Hindlimb muscle (tissue), 1 donor: Measurements from ENCODE around the gene GADD45G. TPM values are rescaled to one million over a fixed set of nuclear protein-coding genes. Genes with fewer than 3 reads are reported as not detected.

Experiments used
- DNase-seq: peaks from one replicate; pipeline ENCODE4 v3.0.0-alpha.2; 2013
- polyA plus RNA-seq: library from polyadenylated mRNA; unstranded; fragments of 120-200 nt; gene quantifications from one replicate; pipeline ENCODE4 v1.2.1, GENCODE V29; 2013; ENCODE audit not compliant: insufficient read length

GADD45G gene
- polyA plus RNA-seq, 1 donor, result 14.3 TPM

GRCh38 chr9:89592963-89593726 is 11.7 kb upstream of the GADD45G start:
- no peak for DNase-seq

- DNase-seq, result no peak
Measured at GRCh38 chr9:89593727-89594427, 10.9 kb upstream of the GADD45G start.

- no peak for DNase-seq
Measured at GRCh38 chr9:89594811-89595550, 9.8 kb upstream of the GADD45G start.

GRCh38 chr9:89595646-89596045 is 9.2 kb upstream of the GADD45G start:
- DNase-seq, result no peak

- DNase-seq, result no peak
Measured at GRCh38 chr9:89596937-89597555, 7.8 kb upstream of the GADD45G start.

- DNase-seq, result peak; percentile 77
Measured at GRCh38 chr9:89597711-89598362, 7.0 kb upstream of the GADD45G start.

- DNase-seq, result no peak
Measured at GRCh38 chr9:89598363-89598713, 6.5 kb upstream of the GADD45G start.

- DNase-seq, result no peak
Measured at GRCh38 chr9:89598926-89599325, 5.9 kb upstream of the GADD45G start.

GRCh38 chr9:89600831-89601230 is 4.0 kb upstream of the GADD45G start:
- DNase-seq, result no peak

- no peak for DNase-seq
Measured at GRCh38 chr9:89601306-89601705, 3.5 kb upstream of the GADD45G start.

- no peak for DNase-seq
Measured at GRCh38 chr9:89601856-89602562, 2.8 kb upstream of the GADD45G start.

- DNase-seq, result peak; percentile 90
Measured at GRCh38 chr9:89602978-89603766, 1.6 kb upstream of the GADD45G start.

GRCh38 chr9:89603767-89604665 is 796 bp upstream of the GADD45G start:
- peak; percentile 72 for DNase-seq

- DNase-seq, result peak; percentile 64
Measured at GRCh38 chr9:89605465-89606048, 745 bp downstream of the GADD45G start.

- peak; percentile 52 for DNase-seq
Measured at GRCh38 chr9:89606049-89606623, 1.3 kb downstream of the GADD45G start.

GRCh38 chr9:89606624-89607311 is 2.0 kb downstream of the GADD45G start:
- DNase-seq, result no peak

- DNase-seq, result no peak
Measured at GRCh38 chr9:89608641-89609335, 4.0 kb downstream of the GADD45G start.
